Loucy (cell line): ENCODE data around the gene POTEB.
"Not testable (repeated sequence)": the region's sequence is repeated elsewhere in the genome, so short reads cannot be mapped to it uniquely, and the experiment has no call there.

Experiments
- EZH2phosphoT487 ChIP-seq: fragments of 200-600 bp; IDR thresholded peaks from 2 replicates; pipeline ENCODE4 v1.6.1; 2018; ENCODE audit warnings: antibody characterized with exemption, mild to moderate bottlenecking, moderate library complexity, borderline replicate concordance
- TF ChIP-seq, protein P1 (sequence below): fragments of 200-600 bp; sonication (generic); conservative IDR thresholded peaks from 2 replicates; pipeline ENCODE4 v1.5.1; 2014; ENCODE audit warnings: mild to moderate bottlenecking, antibody characterized with exemption, low read length

DNA sequence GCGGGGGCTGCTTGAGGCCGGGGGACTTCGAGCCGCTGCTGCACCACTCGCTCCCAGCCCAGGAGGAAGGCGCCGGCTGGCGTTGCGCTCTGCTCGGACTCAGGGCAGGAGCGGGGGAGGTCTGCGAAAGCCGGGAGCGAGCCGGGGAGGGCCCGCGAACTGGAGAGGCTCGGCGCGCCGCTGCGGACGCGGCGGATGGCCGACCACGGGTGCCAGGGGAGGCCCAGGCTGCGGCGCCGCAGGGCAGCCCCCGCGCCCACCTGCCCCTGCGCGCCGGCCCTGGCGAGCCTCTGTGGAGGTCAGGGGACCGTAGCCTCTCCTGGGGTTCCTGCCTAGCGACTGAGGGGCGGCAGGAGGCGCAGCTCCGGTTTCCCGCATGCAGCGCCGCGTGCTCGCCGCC lies 12.0 kb upstream of the POTEB start:
- TF ChIP-seq, protein P1, sequence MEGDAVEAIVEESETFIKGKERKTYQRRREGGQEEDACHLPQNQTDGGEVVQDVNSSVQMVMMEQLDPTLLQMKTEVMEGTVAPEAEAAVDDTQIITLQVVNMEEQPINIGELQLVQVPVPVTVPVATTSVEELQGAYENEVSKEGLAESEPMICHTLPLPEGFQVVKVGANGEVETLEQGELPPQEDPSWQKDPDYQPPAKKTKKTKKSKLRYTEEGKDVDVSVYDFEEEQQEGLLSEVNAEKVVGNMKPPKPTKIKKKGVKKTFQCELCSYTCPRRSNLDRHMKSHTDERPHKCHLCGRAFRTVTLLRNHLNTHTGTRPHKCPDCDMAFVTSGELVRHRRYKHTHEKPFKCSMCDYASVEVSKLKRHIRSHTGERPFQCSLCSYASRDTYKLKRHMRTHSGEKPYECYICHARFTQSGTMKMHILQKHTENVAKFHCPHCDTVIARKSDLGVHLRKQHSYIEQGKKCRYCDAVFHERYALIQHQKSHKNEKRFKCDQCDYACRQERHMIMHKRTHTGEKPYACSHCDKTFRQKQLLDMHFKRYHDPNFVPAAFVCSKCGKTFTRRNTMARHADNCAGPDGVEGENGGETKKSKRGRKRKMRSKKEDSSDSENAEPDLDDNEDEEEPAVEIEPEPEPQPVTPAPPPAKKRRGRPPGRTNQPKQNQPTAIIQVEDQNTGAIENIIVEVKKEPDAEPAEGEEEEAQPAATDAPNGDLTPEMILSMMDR, result not testable (repeated sequence)
- not testable (repeated sequence) for TF ChIP-seq EZH2phosphoT487
